GM06990 (cell line): ENCODE results near the gene ADARB2.

Source experiments
- DNase-seq: peaks from one replicate; pipeline ENCODE4 v3.0.0-alpha.2; 2011; ENCODE audit not compliant: insufficient read length; ENCODE audit errors: extremely low read depth
- H3K27me3 ChIP-seq: replicated peaks from 2 replicates; pipeline ENCODE4 v1.6.0; 2011; ENCODE audit warnings: low read length; ENCODE audit not compliant: control insufficient read depth, insufficient read depth
- H3K36me3 ChIP-seq: 2 replicates; pipeline ENCODE4 v1.5.1; 2011; ENCODE audit warnings: low read length; ENCODE audit not compliant: control insufficient read depth, insufficient read depth
- H3K4me3 ChIP-seq: replicated peaks from 2 replicates; pipeline ENCODE4 v1.5.1; 2011; ENCODE audit warnings: low read depth, mild to moderate bottlenecking, control low read depth, low read length
- TF ChIP-seq, protein P1 (sequence below): IDR thresholded peaks from 2 replicates; pipeline ENCODE4 v1.5.1; 2011; ENCODE audit warnings: low read length, control low read depth, mild to moderate bottlenecking, inconsistent platforms; ENCODE audit not compliant: insufficient read depth, poor library complexity, severe bottlenecking

Gene ADARB2

DNA sequence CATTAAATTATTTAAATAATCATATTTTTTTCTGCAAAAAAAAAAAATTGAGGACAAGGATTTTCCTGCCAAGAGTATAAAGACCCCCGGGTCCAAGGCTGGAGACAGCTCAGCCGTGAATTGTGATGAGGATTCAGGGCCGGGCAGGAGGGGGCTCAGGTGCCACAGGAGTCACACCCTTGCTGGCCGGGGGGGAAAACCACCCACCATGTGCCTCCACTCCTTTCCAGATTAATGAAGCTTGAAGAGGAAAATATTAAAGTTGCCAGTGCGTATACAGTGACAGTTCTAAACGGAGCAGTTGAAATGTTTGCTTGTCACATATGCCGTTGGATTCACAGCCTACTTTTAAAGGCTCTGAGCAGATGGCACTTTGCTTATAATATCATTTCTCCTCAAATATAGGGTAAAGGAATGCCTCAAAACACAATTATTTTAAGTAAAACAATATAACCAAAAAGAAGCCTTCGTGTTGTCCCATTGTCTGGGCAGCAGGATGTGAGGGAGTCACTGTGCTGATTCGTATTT lies 49.6 kb downstream of the ADARB2 start:
- Histone ChIP-seq H3K27me3 (no peaks in the 10 kb centered on the region), H3K4me3 (no peak overlapping the region), H3K36me3 (peaks cover 2% of the 10 kb centered on the region; the same call in 1 of the 2 replicates)
- TF ChIP-seq, protein P1, sequence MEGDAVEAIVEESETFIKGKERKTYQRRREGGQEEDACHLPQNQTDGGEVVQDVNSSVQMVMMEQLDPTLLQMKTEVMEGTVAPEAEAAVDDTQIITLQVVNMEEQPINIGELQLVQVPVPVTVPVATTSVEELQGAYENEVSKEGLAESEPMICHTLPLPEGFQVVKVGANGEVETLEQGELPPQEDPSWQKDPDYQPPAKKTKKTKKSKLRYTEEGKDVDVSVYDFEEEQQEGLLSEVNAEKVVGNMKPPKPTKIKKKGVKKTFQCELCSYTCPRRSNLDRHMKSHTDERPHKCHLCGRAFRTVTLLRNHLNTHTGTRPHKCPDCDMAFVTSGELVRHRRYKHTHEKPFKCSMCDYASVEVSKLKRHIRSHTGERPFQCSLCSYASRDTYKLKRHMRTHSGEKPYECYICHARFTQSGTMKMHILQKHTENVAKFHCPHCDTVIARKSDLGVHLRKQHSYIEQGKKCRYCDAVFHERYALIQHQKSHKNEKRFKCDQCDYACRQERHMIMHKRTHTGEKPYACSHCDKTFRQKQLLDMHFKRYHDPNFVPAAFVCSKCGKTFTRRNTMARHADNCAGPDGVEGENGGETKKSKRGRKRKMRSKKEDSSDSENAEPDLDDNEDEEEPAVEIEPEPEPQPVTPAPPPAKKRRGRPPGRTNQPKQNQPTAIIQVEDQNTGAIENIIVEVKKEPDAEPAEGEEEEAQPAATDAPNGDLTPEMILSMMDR, result no peak
- DNase-seq, result no peak

DNA sequence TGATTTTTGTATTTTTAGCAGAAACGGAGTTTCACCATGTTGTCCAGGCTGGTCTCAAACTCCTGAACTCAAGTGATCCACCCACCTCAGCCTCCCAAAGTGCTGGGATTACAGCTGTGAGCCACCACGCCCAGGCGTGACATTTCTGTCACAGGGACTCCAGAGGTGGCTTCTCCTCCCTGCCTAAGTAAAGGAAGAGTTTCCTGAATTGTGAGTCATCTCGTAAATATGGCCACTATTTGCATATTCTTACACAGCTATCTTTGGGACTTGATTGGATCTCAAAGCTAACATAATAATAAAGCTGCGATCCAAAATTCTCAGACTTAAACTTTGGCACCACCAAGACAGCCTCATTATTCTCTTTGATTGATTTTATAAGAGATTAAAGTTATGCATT lies 50.1 kb downstream of the ADARB2 start:
- TF ChIP-seq, protein P1, result no peak
- Histone ChIP-seq H3K36me3 (peaks cover 2% of the 10 kb centered on the region; the same call in 1 of the 2 replicates), H3K27me3 (no peaks in the 10 kb centered on the region), H3K4me3 (no peak overlapping the region)
- DNase-seq, result no peak

DNA sequence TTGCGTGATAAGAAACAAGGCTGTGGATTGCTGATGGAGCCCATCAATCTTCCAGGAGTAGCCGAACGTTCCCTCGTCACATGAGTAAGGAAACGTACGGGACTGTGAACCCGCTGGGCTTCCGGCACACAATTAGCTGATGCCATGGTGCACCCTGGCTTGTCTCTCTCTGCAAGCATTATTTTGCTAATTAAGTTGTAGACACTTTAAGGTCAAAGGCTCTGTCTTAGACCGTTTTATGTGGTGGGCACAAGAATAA lies 50.9 kb downstream of the ADARB2 start:
- no peak for DNase-seq
- Histone ChIP-seq H3K36me3 (peaks cover 2% of the 10 kb centered on the region; the same call in 1 of the 2 replicates), H3K4me3 (no peak overlapping the region), H3K27me3 (no peaks in the 10 kb centered on the region)
- TF ChIP-seq, protein P1, result no peak

DNA sequence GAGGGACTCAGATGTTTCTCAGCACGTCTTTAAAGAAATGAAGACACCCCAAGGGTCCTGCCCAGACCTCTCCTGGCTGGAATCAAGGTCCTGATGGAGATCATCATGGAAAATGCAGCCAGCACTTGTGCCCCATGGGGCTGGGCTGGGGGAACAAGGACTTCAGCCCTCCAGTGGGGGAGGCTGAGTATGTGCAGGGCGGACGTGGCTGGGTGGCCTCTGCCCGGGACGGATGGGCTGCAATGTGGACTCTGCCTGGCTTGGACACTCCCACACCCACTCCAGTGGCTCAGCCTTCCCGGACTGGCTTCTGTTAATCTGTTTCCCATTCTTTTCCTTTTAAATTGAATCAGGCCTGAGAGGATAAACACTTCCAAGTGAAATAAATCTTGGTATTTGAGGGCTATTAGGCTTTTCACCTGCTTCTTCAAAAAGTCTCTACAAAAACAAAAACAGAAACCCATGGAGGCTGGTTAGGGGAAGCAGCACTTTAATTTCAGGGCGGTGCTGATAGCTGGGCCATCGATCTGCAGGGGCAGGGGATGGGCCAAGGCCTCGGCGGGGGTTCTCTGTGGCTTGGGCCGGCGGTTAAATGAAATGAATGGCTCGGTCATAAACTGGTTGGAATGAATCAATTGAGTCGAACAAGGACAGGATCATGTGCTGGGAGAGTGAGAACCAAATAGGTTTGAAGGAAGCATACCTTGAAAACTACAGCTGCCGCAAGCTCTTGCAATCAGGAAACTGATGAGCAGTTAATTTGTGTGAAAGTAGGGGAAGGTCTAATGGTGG lies 51.4 kb downstream of the ADARB2 start:
- TF ChIP-seq, protein P1, result no peak
- Histone ChIP-seq H3K27me3 (no peaks in the 10 kb centered on the region), H3K36me3 (peaks cover 2% of the 10 kb centered on the region; the same call in 1 of the 2 replicates), H3K4me3 (no peak overlapping the region)
- no peak for DNase-seq

DNA sequence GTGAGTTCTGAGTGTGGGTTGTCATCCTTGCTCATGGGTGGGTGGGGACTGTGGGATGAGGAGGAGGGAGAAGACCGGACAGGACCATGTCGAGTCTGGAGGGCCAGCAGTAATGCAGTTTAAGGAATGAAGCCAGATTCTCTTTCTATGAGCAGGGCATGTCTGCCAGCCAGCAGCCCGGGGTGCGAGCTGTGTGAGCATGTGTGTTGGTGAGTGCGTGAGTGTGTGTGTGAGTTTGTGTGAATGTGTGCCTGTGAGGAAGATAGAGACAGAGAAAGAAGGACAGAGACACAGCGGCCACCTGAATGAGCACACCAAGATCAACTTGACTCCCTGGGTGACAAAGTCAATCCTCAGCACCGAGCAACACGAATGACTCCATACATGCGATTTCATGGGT lies 52.3 kb downstream of the ADARB2 start:
- Histone ChIP-seq H3K27me3 (no peaks in the 10 kb centered on the region), H3K36me3 (peaks cover 2% of the 10 kb centered on the region; the same call in 1 of the 2 replicates), H3K4me3 (no peak overlapping the region)
- DNase-seq, result no peak
- TF ChIP-seq, protein P1, result no peak
